Cardiac septum (tissue), 1 donor: Measurements from ENCODE around the gene AGTPBP1. TPM values are rescaled to one million over a fixed set of nuclear protein-coding genes. Genes with fewer than 3 reads are reported as not detected.
A peak's percentile ranks its signal among the peaks of the same experiment; 100 is the strongest.
"Not testable (repeated sequence)": the region's sequence is repeated elsewhere in the genome, so short reads cannot be mapped to it uniquely, and the experiment has no call there.

Source experiments
- DNase-seq: peaks from one replicate; pipeline ENCODE4 v3.0.0-alpha.2; 2020; ENCODE audit warnings: low spot score
- intact Hi-C: fragments of 100-400 bp; cut with DNase I; formaldehyde crosslinking; loops from one replicate; pipeline ENCODE4 v1.14.0; 2022
- long read RNA-seq: library from polyadenylated mRNA; unstranded; transcript quantifications from one replicate; pipeline ENCODE4 v2.0.0, GENCODE V29; 2021
- total RNA-seq: library from RNA; stranded (reverse); fragmentation: NEBNext Ultra II Directional; extraction: Animal tissue kit (Norgen Biotek cat#: 25700); gene quantifications from one replicate; pipeline ENCODE4 v1.2.1, GENCODE V29; 2021
- donor health status: DM: no; HTN: no; CAD: no.

AGTPBP1 gene
- 39.0 TPM for total RNA-seq
- long read RNA-seq, full-length matches to known transcripts: 6 of 26 reads
- long read RNA-seq, partial matches to known transcripts: 8 of 26 reads
- long read RNA-seq, other reads (novel, unspliced or antisense): 12 of 26 reads

GRCh38 chr9:85741875-85742596, at the start of gene AGTPBP1:
Gene AGTPBP1, minus strand, starts transcription at chr9:85741954. Its CDS starts 29,421 bp downstream, at chr9:85712533.
- DNase-seq: peak; percentile 98
- intact Hi-C loops: loop anchor here (1.0 kb wide), 1 partner anchor 63 kb away; no protein-coding TSS in a partner anchor

DNA sequence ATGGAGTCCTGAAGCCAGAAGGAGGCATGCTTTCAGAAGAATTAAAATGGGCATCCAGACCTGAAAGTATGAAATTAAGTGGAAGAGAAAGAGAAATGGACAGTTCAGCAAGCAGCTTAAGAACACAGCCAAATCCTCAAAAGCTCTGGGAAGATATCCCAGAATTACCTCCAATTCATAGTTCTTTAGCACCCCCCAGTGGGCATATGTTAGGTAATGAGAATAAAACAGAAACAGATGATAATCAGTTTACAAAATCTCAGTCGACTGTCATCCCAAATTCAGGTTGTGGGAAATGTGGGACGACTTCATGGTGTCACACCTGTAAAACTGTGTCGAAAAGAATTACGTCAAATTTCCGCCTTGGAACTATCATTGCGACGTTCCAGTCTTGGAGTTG, 44.4 kb upstream of the AGTPBP1 start:
- not testable (repeated sequence) for DNase-seq
- intact Hi-C loops: loop anchor here (5.0 kb wide), 1 partner anchor 89 kb away; no protein-coding TSS in a partner anchor

DNA sequence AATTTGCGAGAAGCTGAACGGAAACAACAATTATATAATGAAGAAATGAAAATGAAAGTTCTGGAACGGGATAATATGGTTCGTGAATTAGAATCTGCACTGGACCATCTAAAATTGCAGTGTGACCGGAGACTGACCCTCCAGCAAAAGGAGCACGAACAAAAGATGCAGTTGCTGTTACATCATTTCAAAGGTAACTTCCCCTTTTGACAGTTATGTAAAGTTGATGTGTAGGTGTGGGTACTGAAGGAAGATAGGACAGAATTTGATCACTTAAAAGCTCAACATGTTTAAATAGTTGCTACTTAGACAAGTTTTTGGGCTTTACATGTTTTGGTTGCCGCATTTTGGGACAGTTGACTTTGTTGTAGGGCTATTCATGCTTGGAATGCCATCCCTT, 32.1 kb upstream of the AGTPBP1 start:
- DNase-seq, intact Hi-C loops: not testable (repeated sequence)

- intact Hi-C loops, DNase-seq: not testable (repeated sequence)
Measured at GRCh38 chr9:85761802-85762201, 20.0 kb upstream of the AGTPBP1 start.

DNA sequence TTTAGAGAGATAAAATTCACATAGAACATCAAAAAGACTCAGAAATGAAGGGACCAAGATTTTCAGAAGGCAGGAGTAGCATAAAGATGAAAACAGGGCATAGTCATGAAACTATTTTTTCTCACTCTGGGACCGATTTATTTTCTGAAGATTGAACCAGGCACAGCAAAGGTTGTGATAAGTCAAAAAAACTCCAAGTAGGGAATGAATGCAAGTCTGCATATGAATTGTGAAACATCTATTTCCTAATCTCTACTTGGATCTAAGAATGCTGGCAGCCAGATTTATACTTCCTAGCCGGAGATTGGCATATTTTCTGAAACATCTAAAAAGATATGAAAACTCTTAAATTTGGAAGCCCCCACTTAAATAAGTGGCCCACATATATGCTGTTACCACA, 16.0 kb upstream of the AGTPBP1 start:
- intact Hi-C loops: not testable (repeated sequence)

DNA sequence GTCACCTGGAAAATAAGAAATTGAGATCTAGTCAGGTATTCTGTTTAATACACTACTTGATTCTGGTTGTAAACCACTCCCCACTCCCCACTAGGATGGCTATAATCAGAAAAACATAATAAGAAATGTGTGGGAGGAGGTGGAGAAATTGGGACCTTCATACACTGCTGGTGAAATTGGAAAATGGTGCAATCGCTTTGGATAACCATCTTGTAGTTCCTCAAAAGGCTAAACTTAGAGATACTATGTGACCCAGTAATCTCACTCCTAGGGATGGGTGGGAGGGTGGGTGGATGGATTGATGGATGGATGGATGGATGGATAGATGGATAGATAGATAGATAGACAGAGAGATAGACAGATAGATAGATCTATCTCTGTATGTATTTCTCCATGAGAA, 14.5 kb upstream of the AGTPBP1 start:
- DNase-seq, intact Hi-C loops: not testable (repeated sequence)

More for the DNA sequence above, 16.0 kb upstream of the AGTPBP1 start:
- not testable (repeated sequence) for DNase-seq

GRCh38 chr9:85746309-85746708, 4.6 kb upstream of the AGTPBP1 start:
- no peak for DNase-seq
- intact Hi-C loops: no loop called here

- intact Hi-C loops: no loop called here
- no peak for DNase-seq
Measured at GRCh38 chr9:85745203-85745602, 3.4 kb upstream of the AGTPBP1 start.

- intact Hi-C loops: no loop called here
- no peak for DNase-seq
Measured at GRCh38 chr9:85744480-85744879, 2.7 kb upstream of the AGTPBP1 start.

DNA sequence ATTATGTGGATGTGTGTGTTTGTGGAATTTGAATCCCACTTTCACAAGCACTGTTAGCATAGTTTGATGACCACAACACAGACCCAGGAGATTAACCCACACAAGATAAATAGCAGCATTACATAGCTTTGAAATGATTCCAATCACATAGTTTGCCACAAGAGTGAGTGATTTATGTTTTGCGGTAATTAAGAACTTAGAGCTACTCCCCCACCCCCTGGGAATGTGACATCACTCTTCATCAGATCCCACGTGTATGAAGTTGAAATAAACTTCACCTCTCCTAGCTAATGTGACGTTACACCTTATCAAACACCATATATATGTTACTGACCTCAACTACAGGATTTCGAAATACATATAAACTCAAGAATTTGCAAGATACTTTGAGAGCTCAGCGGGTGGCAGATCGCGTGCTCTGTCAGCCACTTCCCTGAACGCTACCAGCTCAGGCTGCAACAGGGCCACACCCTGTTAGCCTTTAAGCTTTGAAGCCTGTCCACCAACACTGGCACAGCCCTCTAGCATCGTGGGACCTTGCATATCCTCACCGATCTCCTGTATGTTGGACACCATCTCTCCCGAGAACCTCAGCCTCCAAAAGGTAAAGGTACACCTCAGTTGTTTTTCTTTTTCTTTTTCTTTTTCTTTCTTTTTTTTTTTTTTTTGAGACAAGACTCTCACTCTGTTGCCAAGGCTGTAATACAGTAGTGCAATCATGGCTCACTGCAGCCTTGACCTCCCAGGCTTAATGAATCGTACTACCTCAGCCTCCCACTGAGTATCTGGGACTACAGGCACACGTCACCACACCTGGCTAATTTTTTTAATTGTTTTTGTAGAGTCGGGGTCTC, 1.7 kb upstream of the AGTPBP1 start:
- intact Hi-C loops: no loop called here
- no peak for DNase-seq

- DNase-seq: no peak
- intact Hi-C loops: loop anchor here (1.0 kb wide), 1 partner anchor 63 kb away; no protein-coding TSS in a partner anchor
Measured at GRCh38 chr9:85742597-85742936, 813 bp upstream of the AGTPBP1 start.

- DNase-seq: peak; percentile 76
- intact Hi-C loops: no loop called here
Measured at GRCh38 chr9:85741095-85741874, 469 bp downstream of the AGTPBP1 start.

DNA sequence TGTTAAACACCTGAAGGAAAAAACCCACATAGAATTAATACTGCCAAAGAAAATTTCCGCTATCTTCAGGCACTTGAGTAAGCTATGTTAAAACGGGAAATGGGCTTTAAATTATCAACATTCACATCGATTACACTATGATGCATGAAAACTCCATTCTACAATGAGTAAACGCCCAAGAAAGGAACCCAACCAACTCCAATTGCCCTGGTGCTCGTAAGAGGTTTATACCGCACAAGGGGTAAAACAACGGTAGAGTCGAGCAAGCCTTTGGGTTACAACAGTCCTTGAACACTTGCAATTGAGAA, 1.0 kb downstream of the AGTPBP1 start:
- no peak for DNase-seq
- intact Hi-C loops: no loop called here

GRCh38 chr9:85738509-85738908, 3.2 kb downstream of the AGTPBP1 start:
- intact Hi-C loops: no loop called here

GRCh38 chr9:85737671-85738070, 4.1 kb downstream of the AGTPBP1 start:
- no peak for DNase-seq
- intact Hi-C loops: no loop called here

More at GRCh38 chr9:85738509-85738908, 3.2 kb downstream of the AGTPBP1 start:
- DNase-seq: no peak

DNA sequence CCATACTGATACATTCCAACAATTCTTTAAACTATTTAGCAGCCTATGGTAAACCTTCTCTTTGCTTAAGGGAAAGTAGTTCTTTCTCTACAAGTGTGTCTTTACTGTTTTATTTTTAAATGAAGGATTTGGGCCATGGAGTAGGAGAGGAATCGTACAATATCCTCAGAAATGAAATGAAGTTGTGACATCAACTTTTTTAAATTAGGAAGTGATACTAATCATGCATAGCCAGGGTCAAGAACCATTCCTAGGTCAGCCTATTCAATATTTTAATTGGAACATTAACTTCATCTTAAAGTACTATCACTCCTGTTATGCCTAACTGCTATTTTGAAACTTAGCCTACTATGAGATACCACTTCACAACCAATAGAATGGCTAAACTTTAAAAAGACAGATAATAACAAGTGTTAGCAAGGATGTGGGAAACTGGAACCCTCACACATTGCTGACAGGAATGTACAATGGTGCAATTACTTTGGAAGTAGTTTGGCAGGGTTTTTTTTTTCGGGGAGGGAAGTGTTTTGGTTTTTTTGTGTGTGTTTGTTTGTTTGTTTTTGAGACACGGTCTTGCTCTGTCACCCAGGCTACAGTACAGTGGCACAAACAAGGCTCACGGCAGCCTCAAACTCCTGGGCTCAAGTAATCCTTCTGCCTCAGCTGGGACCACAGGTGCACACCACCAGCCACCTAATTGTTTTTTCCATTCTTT, 10.7 kb downstream of the AGTPBP1 start:
- intact Hi-C loops: no loop called here
- no peak for DNase-seq

DNA sequence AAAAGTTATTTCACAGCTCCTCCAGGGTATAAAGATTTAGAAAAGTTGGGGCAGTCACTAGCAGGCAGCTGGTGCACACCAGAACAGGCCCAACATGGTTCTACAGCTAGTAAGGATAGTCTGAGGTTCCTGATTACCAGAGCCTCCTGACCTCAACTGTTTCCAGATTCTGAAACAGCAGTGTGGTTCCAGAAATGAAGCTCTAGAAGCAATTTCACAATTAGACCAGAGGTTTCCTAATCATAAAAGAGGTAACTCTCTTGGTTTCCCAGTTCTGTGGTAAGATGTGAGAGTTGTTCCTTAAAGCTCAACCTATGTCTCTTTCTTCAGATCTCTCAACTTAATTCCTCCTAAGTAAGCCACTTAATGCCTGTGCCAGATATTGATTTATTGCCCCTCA, 11.9 kb downstream of the AGTPBP1 start:
- intact Hi-C loops: no loop called here
- no peak for DNase-seq

- DNase-seq: no peak
- intact Hi-C loops: no loop called here
Measured at GRCh38 chr9:85727500-85727899, 14.3 kb downstream of the AGTPBP1 start.

DNA sequence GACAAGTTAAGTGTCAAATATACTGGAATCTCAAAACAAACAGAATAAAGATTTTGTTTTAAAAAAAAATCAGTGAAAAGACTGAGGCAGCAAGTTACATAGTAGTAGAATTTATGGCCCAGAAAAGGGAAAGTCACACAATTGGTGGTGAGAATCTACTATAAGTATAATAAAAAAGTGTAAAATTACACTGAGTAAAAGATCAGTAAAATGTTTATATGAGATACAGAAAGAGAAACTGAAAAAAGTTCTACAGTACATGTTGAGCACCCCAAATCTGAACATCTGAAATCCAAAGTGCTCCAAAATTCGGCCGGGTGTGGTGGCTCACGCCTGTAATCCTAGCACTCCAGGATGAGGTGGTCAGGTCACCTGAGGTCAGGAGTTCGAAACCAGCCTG, 15.0 kb downstream of the AGTPBP1 start:
- no peak for DNase-seq
- intact Hi-C loops: no loop called here
